IMR-90 (cell line): ENCODE data around the gene PGC. TPM values are rescaled to one million over a fixed set of nuclear protein-coding genes. Genes with fewer than 3 reads are reported as not detected.

Experiments
- ATAC-seq: fragments of 200-7000 bp; cut with Tn5 transposase; 2 replicates; pipeline ENCODE4 v1.9.1; 2020; ENCODE audit warnings: low read depth, mild to moderate bottlenecking, moderate library complexity
- BruUV-seq: library from RNA; stranded (reverse); fragments of 400-500 nt; replicated peaks from 2 replicates; lab custom pipeline; 2021; lab: Mats Ljungman, UMichigan
- CTCF ChIA-PET: fragments of 300-600 bp; formaldehyde crosslinking; extraction: SDS; loops from one replicate; lab custom pipeline; 2021; ENCODE audit warnings: antibody characterized with exemption; lab: Yijun Ruan, JAX
- POLR2A ChIA-PET: fragments of 300-600 bp; sonication (Branson Sonifier 250); formaldehyde crosslinking; loops from one replicate; lab custom pipeline; 2022; ENCODE audit warnings: antibody characterized with exemption; ENCODE audit not compliant: unreplicated experiment; lab: Charles Lee
- DNase-seq: peaks from one replicate; pipeline ENCODE4 v3.0.0; 2013
- H2AFZ ChIP-seq: replicated peaks from 2 replicates; pipeline ENCODE3; 2013; ENCODE audit warnings: low read length, mild to moderate bottlenecking; ENCODE audit not compliant: poor library complexity
- H2AK5ac ChIP-seq: 2 replicates; pipeline ENCODE4 v1.6.1; 2013; ENCODE audit warnings: low read depth, low read length, inconsistent platforms
- H2AK9ac ChIP-seq: replicated peaks from 2 replicates; pipeline ENCODE3; 2013; ENCODE audit warnings: mild to moderate bottlenecking, low read depth, low read length, moderate library complexity; ENCODE audit not compliant: poor library complexity
- H2BK120ac ChIP-seq: 2 replicates; pipeline ENCODE4 v1.6.1; 2013; ENCODE audit warnings: low read depth, low read length, inconsistent platforms
- H2BK15ac ChIP-seq: 3 replicates; pipeline ENCODE4 v1.6.1; 2013; ENCODE audit warnings: low read depth, low read length, inconsistent platforms
- H2BK20ac ChIP-seq: 2 replicates; pipeline ENCODE4 v1.6.1; 2013; ENCODE audit warnings: low read depth, mild to moderate bottlenecking, inconsistent platforms, low read length, moderate library complexity
- H2BK5ac ChIP-seq: 2 replicates; pipeline ENCODE4 v1.6.1; 2013; ENCODE audit warnings: mild to moderate bottlenecking, low read depth, low read length, inconsistent platforms; ENCODE audit not compliant: poor library complexity, severe bottlenecking
- H3K14ac ChIP-seq: replicated peaks from 2 replicates; pipeline ENCODE4 v1.6.1; 2013; ENCODE audit warnings: low read depth, low read length, inconsistent platforms
- H3K18ac ChIP-seq: 2 replicates; pipeline ENCODE4 v1.6.1; 2013; ENCODE audit warnings: low read depth, low read length, control low read depth
- H3K23ac ChIP-seq: 2 replicates; pipeline ENCODE4 v1.6.1; 2013; ENCODE audit warnings: low read depth, low read length, inconsistent platforms
- H3K27ac ChIP-seq: 2 replicates; pipeline ENCODE4 v1.5.1; 2013; ENCODE audit warnings: mild to moderate bottlenecking, control low read depth, low read length; ENCODE audit not compliant: insufficient read depth
- H3K27me3 ChIP-seq: 2 replicates; pipeline ENCODE4 v1.6.1; 2013; ENCODE audit warnings: low read length; ENCODE audit not compliant: control insufficient read depth, insufficient read depth
- H3K36me3 ChIP-seq: 2 replicates; pipeline ENCODE4 v1.6.1; 2013; ENCODE audit warnings: low read length, mixed read lengths; ENCODE audit not compliant: control insufficient read depth, insufficient read depth
- H3K4ac ChIP-seq: 2 replicates; pipeline ENCODE4 v1.6.1; 2013; ENCODE audit warnings: low read depth, low read length, inconsistent platforms
- H3K4me1 ChIP-seq: 2 replicates; pipeline ENCODE4 v1.6.1; 2013; ENCODE audit warnings: low read length, mixed read lengths; ENCODE audit not compliant: control insufficient read depth, insufficient read depth
- H3K4me2 ChIP-seq: 2 replicates; pipeline ENCODE4 v1.6.1; 2013; ENCODE audit warnings: low read depth, mild to moderate bottlenecking, control low read depth, low read length, moderate library complexity
- H3K4me3 ChIP-seq: 2 replicates; pipeline ENCODE4 v1.5.1; 2013; ENCODE audit warnings: low read depth, mild to moderate bottlenecking, control low read depth, low read length, moderate library complexity; ENCODE audit not compliant: insufficient read depth
- H3K56ac ChIP-seq: 2 replicates; pipeline ENCODE4 v1.6.1; 2013; ENCODE audit warnings: low read length, inconsistent platforms; ENCODE audit not compliant: insufficient read depth; ENCODE audit errors: extremely low read depth
- H3K79me1 ChIP-seq, 2 experiments: 2 replicates each; pipeline ENCODE4 v1.6.1; 2013; ENCODE audit warnings: low read length in 2 of 2, inconsistent platforms in 1 of 2, low read depth in 1 of 2
- H3K9ac ChIP-seq: 2 replicates; pipeline ENCODE4 v1.6.1; 2013; ENCODE audit warnings: low read depth, low read length, control low read depth
- H3K9me1 ChIP-seq: 2 replicates; pipeline ENCODE4 v1.6.1; 2013; ENCODE audit warnings: low read length, inconsistent platforms; ENCODE audit not compliant: insufficient read depth
- H3K9me3 ChIP-seq: 2 replicates; pipeline ENCODE4 v1.6.1; 2013; ENCODE audit warnings: low read length; ENCODE audit not compliant: control insufficient read depth, insufficient read depth
- H4K20me1 ChIP-seq: 2 replicates; pipeline ENCODE4 v1.6.1; 2013; ENCODE audit warnings: low read length, inconsistent platforms; ENCODE audit not compliant: insufficient read depth
- H4K5ac ChIP-seq: 2 replicates; pipeline ENCODE4 v1.6.1; 2013; ENCODE audit warnings: mild to moderate bottlenecking, low read depth, low read length, control low read depth
- H4K8ac ChIP-seq, 2 experiments: 2 replicates each; pipeline ENCODE4 v1.6.1; 2013; ENCODE audit warnings: low read depth in 2 of 2, low read length in 2 of 2, control low read depth in 1 of 2, inconsistent platforms in 1 of 2
- H4K91ac ChIP-seq: 2 replicates; pipeline ENCODE4 v1.6.1; 2013; ENCODE audit warnings: low read depth, low read length, inconsistent platforms; ENCODE audit not compliant: insufficient read depth
- CHD1 ChIP-seq: IDR thresholded peaks from 2 replicates; pipeline ENCODE4 v1.6.1; 2012; ENCODE audit warnings: low read depth, low read length, improper control_type of control experiment
- CTCF ChIP-seq: conservative IDR thresholded peaks from 2 replicates; pipeline ENCODE4 v1.5.1; 2012; ENCODE audit warnings: mild to moderate bottlenecking, low read depth, low read length, improper control_type of control experiment
- MAZ ChIP-seq: IDR thresholded peaks from 2 replicates; pipeline ENCODE4 v1.6.1; 2012; ENCODE audit warnings: low read depth, mild to moderate bottlenecking, low read length, improper control_type of control experiment, moderate library complexity, borderline replicate concordance
- WGBS, 2 experiments: methylation state at CpG; one replicate each; pipeline versions ENCODE4 v1.1.5 to v1.1.7; 2013; ENCODE audit warnings: missing lambda C conversion rate in 2 of 2; ENCODE audit not compliant: insufficient read length in 1 of 2; ENCODE audit errors: extremely low coverage in 2 of 2; 5-methylcytosine and 5-hydroxymethylcytosine counted together
- dilution Hi-C: fragments of 300-500 bp; cut with HindIII; formaldehyde crosslinking; loops from one replicate; pipeline ENCODE4 v1.14.3; 2018; ENCODE audit warnings: low sequenced_read_pairs; ENCODE audit not compliant: unreplicated experiment
- in situ Hi-C: fragments of 300-500 bp; cut with MboI; formaldehyde crosslinking; loops from 3 replicates; pipeline ENCODE4 v1.14.3; 2019; ENCODE audit warnings: low sequenced_read_pairs, inconsistent platforms, mixed read lengths
- intact Hi-C: fragments of 100-400 bp; cut with micrococcal nuclease; formaldehyde crosslinking; loops from 2 replicates; pipeline ENCODE4 v1.10.0; 2022
- polyA plus RNA-seq, 3 experiments: library from polyadenylated mRNA; depleted of rRNA; stranded (reverse); fragments of >200 nt; gene quantifications; 2 replicates each; pipeline ENCODE4 v1.2.3, GENCODE V29; 2012; ENCODE audit warnings: low replicate concordance in 1 of 3
- total RNA-seq: library from RNA; depleted of rRNA; stranded (reverse); fragments of >200 nt; gene quantifications from 2 replicates; pipeline ENCODE4 v1.2.3, GENCODE V29; 2012

Gene PGC
- total and polyA plus RNA-seq, 2 of the 4 experiments (the other 2 are of a cell fraction), result not detected

- Histone ChIP-seq H2AFZ (no peak overlapping the region), H3K27me3 (no peaks in the 10 kb centered on the region; the same call in 1 of the 2 replicates), H3K79me1 (no peaks in the 10 kb centered on the region), H3K36me3 (no peaks in the 10 kb centered on the region), H4K5ac (no peak overlapping the region), H3K4me1 (peaks cover 13% of the 10 kb centered on the region), H2BK5ac (no peak overlapping the region), H3K9me1 (0 out of 2 replicates have a peak, but pooled peaks cover 2% of the 10 kb centered on the region), H2BK20ac (no peak overlapping the region), H3K27ac (no peak overlapping the region), H3K14ac (no peak overlapping the region), H4K8ac (no peak overlapping the region), H3K4me3 (no peak overlapping the region), H3K18ac (no peak overlapping the region), H3K9me3 (no peaks in the 10 kb centered on the region), H2BK15ac (no peak overlapping the region), H2AK5ac (peak overlapping the region; percentile 39; the same call in 1 of the 2 replicates), H3K4me2 (no peak overlapping the region), H3K56ac (no peak overlapping the region), H3K4ac (no peak overlapping the region), H2BK120ac (no peak overlapping the region), H4K91ac (no peak overlapping the region), H3K23ac (no peak overlapping the region), H3K9ac (no peak overlapping the region), H2AK9ac (no peak overlapping the region), H4K20me1 (no peaks in the 10 kb centered on the region; the same call in 1 of the 2 replicates)
- ATAC-seq, result no peak
- ChIA-PET CTCF (no interaction called here), POLR2A (no interaction called here)
- dilution Hi-C loops (no loop called here), intact Hi-C loops (no loop called here), in situ Hi-C loops (no loop called here)
- TF ChIP-seq CTCF (no peak), CHD1 (no peak), MAZ (no peak)
- no TSS peak for BruUV-seq
- no peak for DNase-seq
- WGBS, 2 experiments, result 88% methylated on average over 3 of the region's 10 CpGs; no CpG with 5 or more reads in 1 of the 2 experiments
These were observed 53.6 kb downstream of the PGC start for GRCh38 chr6:41693281-41694240.
